Gastroesophageal sphincter (tissue), 3 donors: Measurements from ENCODE around the gene FIGN.

ENCODE experiments used
- EP300 ChIP-seq: sonication (generic); formaldehyde crosslinking; IDR thresholded peaks from one replicate; pipeline ENCODE4 v1.6.1; 2017; ENCODE audit warnings: antibody characterized with exemption, mild to moderate bottlenecking
- POLR2A ChIP-seq, 2 donors: fragments of 450-650 bp; IDR thresholded peaks; one replicate each; pipeline ENCODE4 v1.6.1; 2017; ENCODE audit warnings: antibody characterized with exemption in 2 of 2, mild to moderate bottlenecking in 2 of 2, moderate library complexity in 1 of 2
- TF ChIP-seq, protein P1 (sequence below), 4 experiments: fragments of 200-600 bp in 2 of 4; fragments of 450-650 bp in 2 of 4; sonication (generic) in 1 of 4; IDR thresholded peaks; one replicate each; pipeline ENCODE4 v1.5.1; 2017 to 2019; ENCODE audit warnings: antibody characterized with exemption in 4 of 4, mild to moderate bottlenecking in 2 of 4, moderate library complexity in 2 of 4

- TF ChIP-seq POLR2A (IDR thresholded peaks at IDR 0.05): no peak
- TF ChIP-seq, protein P1, sequence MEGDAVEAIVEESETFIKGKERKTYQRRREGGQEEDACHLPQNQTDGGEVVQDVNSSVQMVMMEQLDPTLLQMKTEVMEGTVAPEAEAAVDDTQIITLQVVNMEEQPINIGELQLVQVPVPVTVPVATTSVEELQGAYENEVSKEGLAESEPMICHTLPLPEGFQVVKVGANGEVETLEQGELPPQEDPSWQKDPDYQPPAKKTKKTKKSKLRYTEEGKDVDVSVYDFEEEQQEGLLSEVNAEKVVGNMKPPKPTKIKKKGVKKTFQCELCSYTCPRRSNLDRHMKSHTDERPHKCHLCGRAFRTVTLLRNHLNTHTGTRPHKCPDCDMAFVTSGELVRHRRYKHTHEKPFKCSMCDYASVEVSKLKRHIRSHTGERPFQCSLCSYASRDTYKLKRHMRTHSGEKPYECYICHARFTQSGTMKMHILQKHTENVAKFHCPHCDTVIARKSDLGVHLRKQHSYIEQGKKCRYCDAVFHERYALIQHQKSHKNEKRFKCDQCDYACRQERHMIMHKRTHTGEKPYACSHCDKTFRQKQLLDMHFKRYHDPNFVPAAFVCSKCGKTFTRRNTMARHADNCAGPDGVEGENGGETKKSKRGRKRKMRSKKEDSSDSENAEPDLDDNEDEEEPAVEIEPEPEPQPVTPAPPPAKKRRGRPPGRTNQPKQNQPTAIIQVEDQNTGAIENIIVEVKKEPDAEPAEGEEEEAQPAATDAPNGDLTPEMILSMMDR (IDR thresholded peaks at IDR 0.05): no peak
- TF ChIP-seq EP300: no peak
Measured at GRCh38 chr2:163734401-163734800, 1.4 kb downstream of the FIGN start.
